Hepatocyte (in vitro differentiated cells): ENCODE results near the gene ADGRL3.

Source experiments
- EZH2 ChIP-seq: fragments of 200-600 bp; sonication (generic); IDR thresholded peaks from 2 replicates; pipeline ENCODE4 v1.6.1; 2016; ENCODE audit warnings: antibody characterized with exemption, mild to moderate bottlenecking, borderline replicate concordance
- EZH2phosphoT487 ChIP-seq: fragments of 200-600 bp; sonication (generic); IDR thresholded peaks from one replicate; pipeline ENCODE4 v1.6.1; 2018; ENCODE audit warnings: antibody characterized with exemption, mild to moderate bottlenecking, low read depth, moderate library complexity; ENCODE audit not compliant: unreplicated experiment, severe bottlenecking
- TF ChIP-seq, protein P1 (sequence below): fragments of 200-600 bp; sonication (generic); IDR thresholded peaks from 2 replicates; pipeline ENCODE4 v1.5.1; 2016; ENCODE audit warnings: antibody characterized with exemption, mild to moderate bottlenecking; ENCODE audit not compliant: poor library complexity

DNA sequence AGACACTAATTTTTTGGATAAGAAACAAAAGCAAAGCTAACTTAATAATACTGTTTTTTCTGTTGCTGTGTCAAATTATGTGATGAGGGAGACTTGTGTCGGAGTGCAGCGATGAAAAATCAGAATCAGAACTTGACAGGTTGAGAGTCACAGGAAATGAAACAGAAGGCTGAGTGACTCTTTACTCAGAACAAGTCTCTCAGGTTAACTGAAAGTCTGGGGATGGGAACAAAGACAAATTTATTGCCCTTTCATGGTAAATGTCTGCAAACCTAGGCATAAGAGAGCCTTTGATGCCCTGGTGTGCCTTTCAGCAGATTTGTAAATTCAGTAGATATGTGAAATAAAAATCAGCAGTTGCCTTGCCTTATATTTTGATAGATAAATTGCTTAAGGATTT lies 96.0 kb downstream of the ADGRL3 start:
- TF ChIP-seq EZH2phosphoT487 (no peak), EZH2 (no peak)
- TF ChIP-seq, protein P1, sequence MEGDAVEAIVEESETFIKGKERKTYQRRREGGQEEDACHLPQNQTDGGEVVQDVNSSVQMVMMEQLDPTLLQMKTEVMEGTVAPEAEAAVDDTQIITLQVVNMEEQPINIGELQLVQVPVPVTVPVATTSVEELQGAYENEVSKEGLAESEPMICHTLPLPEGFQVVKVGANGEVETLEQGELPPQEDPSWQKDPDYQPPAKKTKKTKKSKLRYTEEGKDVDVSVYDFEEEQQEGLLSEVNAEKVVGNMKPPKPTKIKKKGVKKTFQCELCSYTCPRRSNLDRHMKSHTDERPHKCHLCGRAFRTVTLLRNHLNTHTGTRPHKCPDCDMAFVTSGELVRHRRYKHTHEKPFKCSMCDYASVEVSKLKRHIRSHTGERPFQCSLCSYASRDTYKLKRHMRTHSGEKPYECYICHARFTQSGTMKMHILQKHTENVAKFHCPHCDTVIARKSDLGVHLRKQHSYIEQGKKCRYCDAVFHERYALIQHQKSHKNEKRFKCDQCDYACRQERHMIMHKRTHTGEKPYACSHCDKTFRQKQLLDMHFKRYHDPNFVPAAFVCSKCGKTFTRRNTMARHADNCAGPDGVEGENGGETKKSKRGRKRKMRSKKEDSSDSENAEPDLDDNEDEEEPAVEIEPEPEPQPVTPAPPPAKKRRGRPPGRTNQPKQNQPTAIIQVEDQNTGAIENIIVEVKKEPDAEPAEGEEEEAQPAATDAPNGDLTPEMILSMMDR: no peak
